ENCODE results near the gene ABI1.

The ABI1 gene

DNA sequence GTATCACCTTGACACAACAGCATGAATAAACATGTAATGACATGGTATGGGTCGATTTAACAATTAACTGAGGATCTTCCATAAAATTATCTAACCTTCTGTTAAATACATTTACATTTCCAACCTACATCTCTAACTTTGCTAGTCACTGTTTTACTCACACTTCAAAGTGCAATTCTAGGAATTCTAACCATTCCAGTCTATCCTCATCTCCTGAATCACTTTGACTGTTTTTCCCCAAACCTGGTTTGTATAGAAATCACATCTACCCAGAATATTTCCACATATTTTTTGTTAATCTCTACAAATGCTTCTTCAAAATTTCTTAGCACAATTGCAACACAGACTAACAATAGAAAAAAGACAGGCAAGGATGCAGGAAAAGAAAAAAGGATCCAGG lies 6.2 kb downstream of the ABI1 start:
- no peak for DNase-seq (ENCODE audit: low spot score)

- DNase-seq (ENCODE audit: low spot score) = no peak
These were observed 16.3 kb downstream of the ABI1 start for GRCh38 chr10:26844396-26844975.

DNA sequence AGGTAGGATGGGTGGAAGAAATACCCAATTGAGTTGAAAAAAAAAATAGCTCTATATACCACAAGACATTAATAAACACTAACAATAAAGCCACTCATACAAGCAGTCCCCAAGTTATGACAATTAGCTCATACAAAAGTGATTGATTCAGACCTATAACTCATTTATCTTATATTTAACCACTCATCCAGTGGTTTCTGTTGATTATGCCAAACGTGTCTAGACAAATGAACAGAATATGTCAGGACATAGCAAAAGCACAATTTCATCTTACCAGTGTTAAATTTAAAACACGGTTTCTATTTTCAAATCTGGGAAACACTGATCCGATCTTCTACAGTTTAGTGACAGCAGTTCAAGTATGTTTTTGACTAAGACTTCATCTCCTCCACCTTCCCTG lies 17.0 kb downstream of the ABI1 start:
- DNase-seq (ENCODE audit: low spot score) = no peak

GRCh38 chr10:26841733-26842317 lies 18.9 kb downstream of the ABI1 start:
- no peak for DNase-seq (ENCODE audit: low spot score)

- no peak for DNase-seq (ENCODE audit: low spot score)
These were observed 19.6 kb downstream of the ABI1 start for GRCh38 chr10:26840938-26841732.

DNA sequence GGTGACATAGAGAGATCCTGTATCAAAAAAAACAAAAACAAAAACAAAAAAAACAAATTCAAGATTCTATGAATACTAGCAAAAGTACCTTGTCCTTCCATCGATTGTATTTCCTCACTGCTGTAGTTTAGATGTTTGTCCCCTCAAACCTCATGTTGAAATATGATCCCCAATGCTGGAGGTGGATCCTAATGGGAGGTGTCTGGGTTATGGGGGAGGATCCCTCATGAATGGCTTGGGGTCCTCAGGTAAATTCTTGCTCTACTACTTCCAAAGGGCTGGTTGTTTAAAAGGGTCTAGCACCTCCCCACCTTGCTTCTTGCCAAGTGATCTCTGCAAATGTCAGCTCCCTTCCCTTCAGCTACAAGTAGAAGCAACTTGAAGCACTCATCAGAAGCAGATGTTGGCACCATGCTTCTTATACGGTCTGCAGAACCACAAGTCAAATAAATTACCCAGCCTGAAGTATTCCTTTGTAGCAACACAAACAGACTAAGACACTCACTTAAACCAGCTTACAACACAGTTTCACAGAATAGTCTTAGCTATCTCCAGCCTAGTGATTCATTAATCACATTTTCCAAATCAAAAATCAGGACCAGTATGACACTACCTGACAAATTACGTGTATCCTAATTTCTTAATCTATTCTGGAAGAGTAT lies 20.7 kb downstream of the ABI1 start:
- DNase-seq (ENCODE audit: low spot score) = no peak

- DNase-seq (ENCODE audit: low spot score) = no peak
These were observed 23.6 kb downstream of the ABI1 start for GRCh38 chr10:26837139-26837538.

DNA sequence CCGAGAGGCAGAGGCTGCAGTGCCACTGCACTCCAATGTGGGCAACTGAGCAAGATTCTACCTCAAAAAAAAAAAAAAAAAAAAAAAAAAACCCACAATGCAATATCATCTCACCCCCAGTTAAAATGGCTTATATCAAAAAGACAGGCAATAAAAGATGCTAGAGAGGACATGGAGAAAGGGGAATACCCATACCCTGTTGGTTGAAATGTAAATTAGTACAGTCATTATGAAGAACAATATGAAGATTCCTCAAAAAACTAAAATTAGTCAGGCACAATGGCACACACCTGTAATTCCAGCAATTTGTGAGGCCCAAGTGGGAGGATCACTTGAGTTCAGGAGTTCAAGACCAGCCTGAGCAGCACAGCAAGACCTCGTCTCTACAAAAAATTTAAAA lies 25.7 kb downstream of the ABI1 start:
- no peak for DNase-seq (ENCODE audit: low spot score)

GRCh38 chr10:26832960-26833359 lies 27.8 kb downstream of the ABI1 start:
- DNase-seq (ENCODE audit: low spot score) = no peak

DNA sequence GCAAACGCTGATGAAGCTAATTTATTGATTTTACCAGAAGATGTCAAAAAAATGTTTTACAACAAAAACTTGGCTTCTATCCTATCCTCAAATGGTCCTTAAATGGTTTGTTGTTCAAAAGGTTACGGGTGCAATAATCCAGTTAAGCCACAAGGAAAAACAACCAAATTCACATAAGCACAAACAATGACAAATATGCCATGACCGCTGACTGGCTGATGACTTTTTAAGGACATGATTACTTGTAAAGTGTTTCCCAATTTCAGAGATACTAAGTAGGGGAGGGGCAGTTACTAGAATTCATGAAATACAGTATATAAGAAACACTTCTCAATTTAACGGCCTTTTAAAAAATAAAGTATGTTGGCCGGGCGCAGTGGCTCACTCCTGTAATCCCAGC lies 28.8 kb downstream of the ABI1 start:
- no peak for DNase-seq (ENCODE audit: low spot score)

DNA sequence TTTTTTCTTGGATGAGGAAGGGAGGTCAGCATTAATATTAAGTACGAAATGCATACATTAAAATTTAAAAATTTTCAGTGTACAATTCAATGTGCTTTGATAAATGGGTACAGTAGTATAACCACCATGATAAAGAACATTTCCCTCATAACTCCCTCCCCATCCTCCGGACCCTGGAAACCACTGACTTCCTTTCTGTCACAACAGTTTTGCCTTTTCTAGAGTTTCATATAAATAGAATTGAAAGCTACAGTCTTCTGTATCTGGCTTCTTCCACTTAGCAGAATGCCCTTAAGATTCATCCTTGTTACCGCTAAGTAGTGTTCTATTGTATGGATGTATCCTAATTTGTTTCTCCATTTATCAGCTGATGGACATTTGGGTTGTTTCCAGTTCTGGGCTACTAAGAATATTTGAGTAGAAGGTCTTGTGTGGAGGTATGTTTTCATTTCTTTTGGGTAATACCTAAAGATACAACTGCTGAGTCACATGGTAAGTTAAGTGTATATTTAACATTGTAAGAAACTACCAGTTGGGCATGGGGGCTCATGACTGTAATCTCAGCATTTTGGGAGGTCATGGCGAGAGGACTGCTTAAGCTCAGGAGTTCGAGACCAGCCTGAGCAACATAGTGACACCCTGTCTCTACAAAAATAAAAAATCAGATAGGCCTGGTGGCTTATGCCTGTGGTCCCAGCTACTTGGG lies 30.8 kb downstream of the ABI1 start:
- no peak for DNase-seq (ENCODE audit: low spot score)

- DNase-seq (ENCODE audit: low spot score) = no peak
These were observed 36.6 kb downstream of the ABI1 start for GRCh38 chr10:26824015-26824690.

- no peak for DNase-seq (ENCODE audit: low spot score)
These were observed 38.8 kb downstream of the ABI1 start for GRCh38 chr10:26821699-26822570.

GRCh38 chr10:26815500-26815899 lies 45.3 kb downstream of the ABI1 start:
- DNase-seq (ENCODE audit: low spot score) = no peak

- DNase-seq (ENCODE audit: low spot score) = no peak
These were observed 50.2 kb downstream of the ABI1 start for GRCh38 chr10:26810435-26811026.

- no peak for DNase-seq (ENCODE audit: low spot score)
These were observed 50.8 kb downstream of the ABI1 start for GRCh38 chr10:26809973-26810372.

DNA sequence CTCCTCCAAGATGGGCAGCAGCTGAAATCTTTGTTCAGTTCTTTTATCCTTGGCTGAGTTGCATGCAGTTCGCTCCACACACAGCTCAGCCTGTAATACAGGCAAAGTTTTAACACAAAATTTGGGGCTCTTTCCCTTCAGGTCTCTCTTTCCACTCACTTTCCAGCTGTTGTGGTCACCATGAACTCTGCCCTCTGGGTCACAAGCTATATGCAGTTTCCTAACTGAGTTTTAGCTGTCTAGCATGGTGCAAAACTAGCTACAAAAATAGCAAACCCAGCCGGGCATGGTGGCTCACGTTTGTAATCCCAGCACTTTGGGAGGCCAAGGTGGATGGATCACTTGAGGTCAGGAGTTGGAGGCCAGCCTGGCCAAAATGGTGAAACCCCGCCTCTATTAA lies 53.2 kb downstream of the ABI1 start:
- DNase-seq (ENCODE audit: low spot score) = no peak

DNA sequence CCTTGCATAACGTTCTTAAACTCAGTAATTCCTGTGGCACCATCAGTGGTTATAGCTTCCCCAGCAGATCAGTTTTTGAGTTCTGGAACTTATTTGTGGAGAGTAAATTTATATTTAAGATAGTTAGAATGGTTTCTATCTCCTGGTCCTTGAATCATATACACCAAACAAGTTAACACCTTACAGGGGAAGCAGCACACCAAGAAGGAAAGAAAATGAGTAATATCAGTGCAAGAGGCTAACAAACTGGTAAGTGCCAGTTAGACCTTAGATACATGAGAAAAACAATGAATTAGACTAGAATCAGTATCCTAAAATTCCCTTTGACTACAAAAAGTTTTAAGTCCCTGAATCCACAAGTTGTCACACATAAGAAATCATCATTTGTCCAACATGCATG lies 54.2 kb downstream of the ABI1 start:
- no peak for DNase-seq (ENCODE audit: low spot score)

DNA sequence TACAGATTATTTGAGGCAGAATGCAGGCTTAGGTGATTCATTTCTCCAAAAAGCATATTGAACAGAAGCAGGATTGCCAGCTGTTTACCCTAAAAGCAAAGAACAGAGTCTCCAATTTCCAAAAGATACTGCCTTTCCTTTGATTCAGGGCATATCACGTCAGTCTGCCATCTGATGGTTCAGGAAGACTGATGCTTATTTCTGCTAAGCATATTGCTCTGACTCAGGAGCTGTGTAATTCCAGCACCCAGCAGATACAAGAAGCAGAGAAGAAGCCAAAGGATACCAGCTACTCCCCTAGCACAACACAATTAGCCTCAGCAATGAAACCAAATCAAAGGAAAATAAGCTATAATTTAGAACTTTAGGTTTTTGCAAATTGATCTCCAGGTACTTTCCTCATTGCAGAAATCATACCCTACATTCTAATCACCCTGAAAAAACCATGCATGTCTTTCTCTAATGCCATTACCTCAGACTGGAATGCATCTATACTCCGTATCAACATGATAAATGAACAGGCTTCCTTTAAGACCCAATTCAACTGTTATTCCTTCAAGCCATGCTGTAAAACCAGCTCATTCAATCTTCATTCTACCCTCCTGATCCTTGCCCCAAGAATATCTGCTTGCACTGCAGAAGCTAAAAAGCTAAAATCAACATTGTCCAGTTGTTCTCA lies 55.1 kb downstream of the ABI1 start:
- no peak for DNase-seq (ENCODE audit: low spot score)
